GM12892 (cell line): ENCODE measurements around the gene GPSM3.

Experiments used
- POLR2A ChIP-seq: IDR thresholded peaks from 2 replicates; pipeline ENCODE4 v1.6.1; 2011; ENCODE audit warnings: low read depth, low read length, control low read depth
- POLR2AphosphoS5 ChIP-seq: IDR thresholded peaks from 2 replicates; pipeline ENCODE4 v1.6.1; 2011; ENCODE audit warnings: low read depth, low read length, control low read depth
- TAF1 ChIP-seq: IDR thresholded peaks from 2 replicates; pipeline ENCODE4 v1.6.1; 2011; ENCODE audit warnings: low read depth, mild to moderate bottlenecking, control low read depth, low read length, borderline replicate concordance

GRCh38 chr6:32216998-32217397 lies 24.6 kb upstream of the GPSM3 start:
- no peak for TF ChIP-seq POLR2A
- TF ChIP-seq POLR2AphosphoS5: no peak
- no peak for TF ChIP-seq TAF1
